Colon (tissue), 2 donors: ENCODE data around the gene IFT81.
"Not testable (repeated sequence)": the region's sequence is repeated elsewhere in the genome, so short reads cannot be mapped to it uniquely, and the experiment has no call there.

Source experiments
- FAIRE-seq: peaks from 2 replicates; lab custom pipeline; 2012; peaks lifted over from hg19 to GRCh38; lab: Jason Lieb, UNC
- donor health status: control.
- donor health status: control.

The IFT81 gene

DNA sequence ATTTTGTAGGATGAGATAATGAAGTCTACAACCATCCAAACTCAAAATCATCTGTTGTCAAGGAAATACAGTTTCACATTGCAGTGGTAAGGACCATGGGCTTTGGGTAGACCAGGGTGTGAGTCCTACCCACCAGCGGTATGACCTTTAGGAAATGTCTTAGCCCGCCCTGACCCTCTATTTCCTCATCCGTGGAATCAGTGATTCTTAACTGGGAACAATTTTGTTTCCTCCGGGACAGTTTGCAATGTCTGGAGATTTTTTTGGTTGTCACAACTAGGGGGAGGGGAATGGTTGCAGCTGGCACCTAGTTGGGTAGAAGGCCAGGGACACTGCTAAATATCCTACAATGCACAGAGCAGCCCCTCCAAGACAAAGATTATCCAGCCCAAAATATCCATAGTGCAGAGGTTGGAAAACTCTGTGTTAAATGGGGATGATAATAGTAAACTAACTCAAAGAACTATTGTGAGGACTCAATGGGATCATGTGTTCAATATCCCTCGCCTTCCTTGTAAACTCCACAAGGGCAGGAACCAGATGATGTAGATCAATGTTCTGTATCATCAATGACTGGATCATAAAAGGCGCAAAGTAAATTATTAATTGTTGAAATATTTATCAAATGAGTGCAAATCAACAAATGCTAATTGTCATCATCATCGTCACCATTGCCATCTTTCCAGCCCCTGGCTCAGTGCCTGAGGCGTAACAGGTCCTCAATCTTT, 15.7 kb upstream of the IFT81 start:
- FAIRE-seq, result no peak

DNA sequence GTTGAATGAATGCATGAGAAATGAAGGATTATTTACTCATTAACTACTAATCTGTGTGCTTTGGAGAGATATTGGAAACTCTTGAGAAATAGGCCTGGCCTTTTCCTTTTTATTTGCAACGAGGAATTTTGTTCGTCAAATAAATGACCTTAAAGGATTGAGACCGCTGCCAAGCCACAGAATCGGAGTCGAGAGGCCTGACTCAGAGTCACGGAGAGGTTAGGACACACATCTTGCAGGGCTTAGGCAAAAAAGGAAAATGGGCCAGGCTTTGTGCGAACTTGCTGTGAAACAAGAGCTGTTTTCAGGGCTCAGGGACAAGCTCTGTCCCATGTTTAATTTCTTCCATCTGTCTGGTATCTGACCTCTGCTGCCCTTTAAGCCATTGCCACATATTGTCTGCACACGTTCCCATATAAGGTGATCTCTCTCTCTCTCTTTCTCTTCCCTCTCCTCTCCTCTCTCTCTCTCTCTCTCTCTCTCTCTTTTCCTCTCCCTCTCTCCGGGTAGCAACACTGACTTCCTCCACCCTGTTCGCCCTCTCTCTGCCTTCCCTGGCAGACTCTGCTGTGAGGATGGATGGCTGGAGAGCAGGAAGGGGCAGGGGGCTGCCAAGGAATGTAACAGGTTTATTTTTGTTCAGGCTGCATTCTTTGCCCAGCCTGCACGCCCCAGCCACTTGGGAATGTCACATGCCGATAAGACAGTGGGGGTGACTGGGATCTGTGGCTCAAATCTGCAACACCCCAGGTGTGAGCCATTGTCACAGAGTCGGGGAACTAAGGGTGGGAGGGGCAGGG, 14.9 kb upstream of the IFT81 start:
- FAIRE-seq, result no peak

DNA sequence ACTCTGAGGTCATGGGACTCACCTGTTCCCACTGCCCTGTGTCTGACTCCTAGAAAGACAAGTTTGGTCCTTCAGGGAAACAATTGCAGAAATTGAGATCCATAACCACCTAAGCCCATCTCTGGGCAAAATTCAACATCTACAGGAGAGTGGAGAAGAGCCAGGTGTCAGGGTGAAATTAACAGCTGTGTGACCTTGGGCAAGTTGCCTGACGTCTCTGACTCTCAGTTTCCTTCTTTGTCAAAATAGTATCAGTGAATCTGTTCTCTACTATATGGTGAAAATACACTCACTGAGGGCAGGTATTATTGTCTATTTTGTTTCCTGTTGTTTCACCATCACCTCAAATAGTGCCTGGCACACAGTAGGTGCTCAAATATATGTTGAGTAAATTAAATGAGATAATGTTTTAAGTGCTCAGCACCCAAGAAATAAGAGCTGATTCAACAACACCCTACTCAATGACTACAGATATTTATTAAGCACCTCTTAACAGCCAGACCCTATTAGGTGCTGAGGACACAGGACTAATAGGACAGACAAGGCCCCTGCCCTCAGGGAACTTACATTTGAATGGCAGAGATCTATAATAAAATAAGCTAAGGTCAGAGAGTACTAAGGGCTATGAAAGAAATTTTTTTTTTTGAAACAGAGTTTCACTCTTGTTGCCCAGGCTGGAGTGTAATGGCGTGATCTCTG, 14.2 kb upstream of the IFT81 start:
- FAIRE-seq, result no peak

DNA sequence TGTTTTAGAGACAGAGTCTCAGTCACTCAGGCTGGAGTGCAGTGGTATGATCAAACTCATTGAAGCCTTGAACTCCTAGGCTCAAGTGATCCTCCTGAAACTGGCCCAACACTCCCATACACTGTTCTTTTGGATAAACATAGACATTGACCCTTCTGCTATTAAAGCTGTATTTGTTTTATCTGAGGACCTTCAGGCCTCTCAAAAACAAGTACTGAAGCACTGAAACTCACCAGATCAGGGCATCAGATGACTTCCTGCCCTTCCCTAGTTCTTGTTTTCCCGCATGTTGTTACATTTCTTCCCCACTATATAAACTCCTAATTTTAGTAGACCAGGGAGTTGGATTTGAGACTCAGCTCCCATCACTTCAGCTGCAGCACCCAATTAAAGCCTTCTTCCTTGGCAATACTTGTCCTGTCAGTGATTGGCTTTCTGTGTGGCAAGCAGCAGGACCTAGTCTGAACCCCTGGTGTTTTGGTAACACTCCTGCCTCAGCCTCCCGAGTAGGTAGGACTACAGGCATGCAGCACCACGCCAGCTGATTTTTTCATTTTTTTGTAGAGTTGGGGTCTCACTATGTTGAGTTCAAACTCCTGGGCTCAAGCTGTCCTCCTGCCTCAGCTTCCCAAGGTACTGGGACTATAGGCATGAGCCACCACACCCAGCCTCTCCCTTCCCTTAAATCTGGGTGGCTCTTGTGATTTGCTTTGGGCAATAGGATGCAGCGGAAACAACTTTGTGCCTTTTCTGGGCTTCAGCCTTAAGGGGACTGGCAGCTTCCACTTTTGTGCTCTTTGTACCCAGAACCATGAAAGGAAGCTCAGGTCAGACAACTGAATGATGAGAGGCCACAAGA, 12.5 kb upstream of the IFT81 start:
- no peak for FAIRE-seq

DNA sequence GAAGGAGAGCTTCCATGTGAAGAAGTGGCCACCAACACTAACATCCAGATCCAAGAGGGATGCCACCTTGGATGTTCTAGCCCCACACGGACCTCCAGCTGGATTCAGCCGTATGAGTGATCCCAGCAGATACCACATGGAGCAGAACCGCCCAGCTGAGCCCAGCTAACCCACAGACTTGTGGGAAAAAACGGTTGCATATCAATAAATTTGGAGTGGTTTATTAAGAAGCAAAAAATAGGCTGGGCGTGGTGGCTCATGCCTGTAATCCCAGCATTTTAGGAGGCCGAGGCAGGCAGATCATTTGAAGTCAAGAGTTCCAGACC, 11.9 kb upstream of the IFT81 start:
- FAIRE-seq, result no peak

DNA sequence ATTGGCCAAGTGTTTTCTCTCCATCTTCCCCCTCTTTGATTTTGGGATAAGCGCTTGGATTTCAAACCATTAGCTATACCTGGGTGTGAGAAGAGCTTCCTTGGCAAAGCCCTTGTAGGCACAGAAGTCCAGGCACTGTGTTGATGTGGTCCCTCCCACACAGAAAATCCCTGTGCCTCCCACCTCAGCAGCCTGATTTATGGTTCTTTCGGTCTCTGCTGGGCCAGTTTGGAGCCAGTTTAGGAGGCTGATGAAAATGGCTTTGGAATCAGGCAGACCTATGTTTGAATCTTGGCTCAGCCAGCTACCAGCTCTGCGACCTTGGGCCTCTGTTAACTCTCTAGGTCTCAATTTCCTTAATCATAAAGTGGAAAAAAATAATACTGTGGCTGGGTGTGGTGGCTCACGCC, 9.6 kb upstream of the IFT81 start:
- FAIRE-seq, result no peak

DNA sequence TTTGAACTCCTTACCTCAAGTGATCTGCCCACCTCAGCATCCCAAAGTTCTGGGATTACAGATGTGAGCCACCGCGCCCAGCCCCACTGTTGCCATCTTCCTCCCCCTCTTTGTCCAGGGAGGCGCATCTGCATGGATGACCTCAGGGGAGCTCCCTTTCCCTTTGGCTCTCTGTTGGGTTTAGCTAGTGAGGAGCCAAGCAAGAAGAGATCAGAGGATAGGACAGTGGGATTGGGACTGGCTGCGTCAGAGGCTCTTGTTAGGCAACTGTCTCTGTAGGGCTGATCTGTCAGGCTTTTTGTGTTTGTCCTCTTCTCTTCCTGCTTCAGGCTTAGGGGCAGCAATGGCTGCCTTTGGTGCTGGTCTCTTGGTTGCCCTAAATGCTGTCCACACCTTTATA, 8.5 kb upstream of the IFT81 start:
- FAIRE-seq, result no peak

DNA sequence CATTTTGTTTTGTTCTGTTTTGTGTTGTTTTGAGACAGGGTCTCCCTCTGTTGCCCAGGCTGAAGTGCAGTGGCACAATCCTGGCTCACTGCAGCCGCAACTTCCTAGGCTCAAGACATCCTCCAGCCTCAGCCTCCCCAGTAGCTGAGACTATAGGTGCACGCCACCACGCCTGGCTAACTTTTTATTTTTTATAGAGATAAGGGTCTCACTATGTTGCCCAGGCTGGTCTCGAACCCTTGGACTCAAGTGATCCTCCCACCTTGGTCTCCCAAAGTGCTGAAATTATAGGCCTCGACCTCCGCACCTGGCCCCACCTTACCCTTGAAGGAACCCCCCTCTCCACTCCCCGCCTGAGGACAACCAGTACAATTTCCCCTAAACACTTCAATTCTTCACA, 7.5 kb upstream of the IFT81 start:
- FAIRE-seq, result no peak

DNA sequence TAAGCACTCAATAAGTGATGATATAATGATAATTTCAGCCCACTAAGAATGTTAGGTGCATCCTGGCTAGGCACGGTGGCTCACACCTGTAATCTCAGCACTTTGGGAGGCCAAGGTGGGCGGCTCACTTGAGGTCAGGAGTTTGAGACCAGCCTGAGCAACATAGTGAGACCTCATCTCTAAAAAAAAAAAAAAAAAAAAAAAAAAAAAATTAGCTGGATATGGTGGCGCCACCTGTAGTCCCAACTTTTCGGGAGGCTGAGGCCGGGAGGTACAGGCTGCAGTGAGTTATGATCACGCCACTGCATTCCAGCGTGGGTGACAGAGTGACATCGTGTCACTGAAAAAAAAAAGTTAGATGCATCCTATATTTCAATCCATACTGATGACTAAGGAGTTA, 6.9 kb upstream of the IFT81 start:
- FAIRE-seq, result not testable (repeated sequence)

DNA sequence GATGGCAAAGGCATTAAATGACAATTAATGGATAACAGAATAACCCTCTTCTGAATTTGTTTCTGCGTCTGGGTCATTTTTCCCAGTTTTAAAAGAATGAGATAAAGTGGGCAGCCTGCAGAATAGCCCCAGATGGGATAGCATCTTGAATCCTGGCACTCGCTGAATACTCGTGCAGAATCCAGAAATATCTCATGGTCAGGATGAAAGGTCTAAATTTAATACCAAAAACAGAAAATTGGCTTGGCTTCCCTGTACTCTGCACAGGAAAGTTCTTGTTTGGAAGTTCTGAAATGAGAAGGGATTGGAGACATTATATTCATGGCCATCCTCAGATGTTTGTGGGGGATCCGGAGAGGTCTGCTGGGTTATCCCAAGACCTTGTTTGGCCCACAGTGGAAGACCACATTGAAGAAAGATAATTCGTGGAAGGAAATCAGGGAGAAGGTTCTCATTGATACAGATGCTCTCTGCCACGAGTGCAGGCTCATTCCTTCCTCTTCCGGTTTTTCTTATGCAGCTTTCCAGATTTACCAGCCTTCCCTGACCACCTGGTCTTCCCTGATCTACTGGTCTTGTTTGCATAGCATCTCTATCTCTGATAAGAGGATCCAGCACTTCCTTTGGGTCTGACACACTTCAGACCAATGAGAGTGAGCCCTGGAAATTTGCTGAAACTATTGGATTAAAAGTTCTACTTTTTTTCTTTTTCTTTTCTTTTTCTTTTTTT, 6.0 kb upstream of the IFT81 start:
- no peak for FAIRE-seq

DNA sequence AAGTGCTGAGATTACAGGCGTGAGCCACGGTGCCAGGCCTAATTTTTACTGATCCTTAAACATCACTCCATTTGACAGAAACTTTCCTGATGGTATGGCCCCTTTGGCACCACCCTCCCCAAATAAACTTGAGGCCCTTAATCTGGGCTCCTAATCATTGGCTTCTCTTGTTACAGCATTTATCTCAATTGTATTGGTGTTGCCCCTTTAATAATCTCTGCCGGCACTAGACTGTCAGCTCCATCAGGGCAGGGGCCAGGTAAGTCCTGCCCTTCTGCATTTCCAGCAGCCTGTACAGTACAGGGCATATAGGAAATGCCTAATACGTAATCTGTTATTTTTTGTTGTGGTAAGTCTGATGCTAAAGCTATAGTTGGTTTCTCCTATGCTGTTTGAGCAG, 1.2 kb upstream of the IFT81 start:
- FAIRE-seq, result no peak

DNA sequence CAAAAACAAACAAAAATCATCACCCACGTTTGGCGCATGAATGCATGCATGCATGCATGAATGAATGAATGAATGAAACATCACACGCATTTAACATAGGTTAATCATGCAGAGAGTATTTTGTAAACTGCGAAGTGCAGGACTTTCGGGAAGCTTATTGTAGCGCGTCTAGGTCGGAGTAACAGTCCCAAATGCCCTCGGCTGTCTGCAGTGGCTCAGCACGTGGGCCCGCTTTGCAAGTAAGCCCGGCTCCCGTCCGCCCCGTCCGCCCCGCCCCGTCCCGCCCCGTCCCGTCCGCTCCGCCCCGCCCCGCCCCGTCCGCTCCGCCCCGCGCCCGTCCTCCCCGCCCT, 263 bp upstream of the IFT81 start:
- no peak for FAIRE-seq

DNA sequence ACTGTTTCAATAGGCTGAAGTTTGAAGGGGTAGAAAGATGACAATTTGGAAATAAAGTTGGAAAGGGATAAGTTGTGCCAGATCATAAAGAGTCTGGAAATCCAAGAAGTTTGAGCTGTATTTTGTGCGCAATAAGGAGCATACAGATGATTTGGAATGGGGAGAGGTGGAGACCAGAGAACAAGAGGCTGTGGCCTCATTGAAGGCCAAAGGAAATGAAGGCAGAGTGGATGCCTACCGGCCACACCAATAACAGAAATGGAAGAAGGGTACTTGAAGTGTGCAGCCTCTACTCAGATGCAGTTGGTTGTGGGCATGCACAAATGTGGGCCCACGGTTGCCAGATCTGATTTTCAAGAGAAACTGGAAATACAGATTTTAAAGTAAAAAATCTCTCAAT, 2.4 kb downstream of the IFT81 start:
- no peak for FAIRE-seq

DNA sequence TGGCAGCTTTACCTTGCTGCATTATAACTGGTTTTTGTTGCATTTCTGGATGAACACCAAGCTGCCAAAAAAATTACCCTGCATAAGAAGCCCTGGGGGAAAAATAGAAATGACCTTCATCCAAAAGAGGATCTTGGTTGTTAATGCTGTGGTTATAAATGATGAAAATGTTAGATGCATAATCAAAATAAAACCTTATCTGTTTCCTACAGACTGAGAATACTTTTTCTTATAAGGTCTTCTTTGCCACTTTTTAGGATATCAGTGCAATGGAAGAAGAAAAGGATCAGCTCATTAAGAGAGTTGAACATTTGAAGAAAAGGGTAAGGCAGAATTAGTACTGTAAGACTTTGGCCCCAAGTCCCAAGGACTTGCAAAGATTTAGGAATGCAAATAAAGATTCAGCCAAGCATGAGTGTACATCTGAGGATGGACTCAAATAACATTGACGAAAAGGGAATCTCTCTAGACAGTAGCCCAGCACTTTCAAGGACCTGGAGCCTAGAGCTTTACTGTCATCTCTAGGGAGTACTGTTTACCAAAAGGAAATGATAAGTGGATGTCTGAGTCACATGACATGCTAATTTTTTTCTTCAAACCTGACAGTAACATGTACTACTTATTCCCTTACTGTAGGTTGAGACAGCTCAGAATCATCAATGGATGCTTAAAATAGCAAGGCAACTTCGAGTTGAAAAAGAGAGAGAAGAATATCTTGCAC, 10.7 kb downstream of the IFT81 start:
- no peak for FAIRE-seq

DNA sequence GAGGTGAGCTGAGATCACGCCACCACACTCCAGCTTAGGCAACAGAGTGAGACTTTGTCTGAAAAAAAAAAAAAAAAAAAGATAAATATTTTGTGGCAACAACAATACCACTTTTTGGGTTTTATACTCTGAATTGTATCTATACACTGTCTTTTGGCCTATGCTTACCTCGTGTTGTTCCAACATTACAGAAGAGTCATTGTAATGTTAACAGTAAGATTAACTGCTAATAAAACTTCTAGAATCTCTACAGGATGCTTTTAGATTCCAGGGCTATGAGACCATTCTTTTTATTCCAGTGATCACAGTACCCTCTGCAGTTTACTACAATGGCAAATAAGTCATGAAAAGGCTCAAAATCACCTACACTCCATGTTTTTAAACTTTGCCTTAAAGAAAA, 11.6 kb downstream of the IFT81 start:
- no peak for FAIRE-seq

DNA sequence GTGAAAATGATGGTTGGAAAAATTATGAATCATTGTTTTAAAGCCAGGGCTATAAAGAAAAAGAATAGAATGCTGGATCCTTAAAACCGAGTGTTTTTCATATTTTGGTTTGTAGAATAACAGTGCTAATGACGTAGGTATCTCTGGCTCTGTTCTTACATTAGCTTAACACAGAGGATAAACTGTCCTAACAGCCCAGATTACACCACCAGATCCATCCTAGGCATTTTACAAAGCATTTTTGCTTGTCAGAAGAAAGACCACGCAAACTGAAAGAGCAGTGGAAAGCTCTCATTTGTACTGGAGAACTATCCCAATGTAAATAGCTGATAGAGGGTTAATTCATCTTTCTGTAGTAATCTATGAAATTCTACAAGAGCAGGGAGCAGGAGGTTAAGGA, 13.6 kb downstream of the IFT81 start:
- FAIRE-seq, result no peak

DNA sequence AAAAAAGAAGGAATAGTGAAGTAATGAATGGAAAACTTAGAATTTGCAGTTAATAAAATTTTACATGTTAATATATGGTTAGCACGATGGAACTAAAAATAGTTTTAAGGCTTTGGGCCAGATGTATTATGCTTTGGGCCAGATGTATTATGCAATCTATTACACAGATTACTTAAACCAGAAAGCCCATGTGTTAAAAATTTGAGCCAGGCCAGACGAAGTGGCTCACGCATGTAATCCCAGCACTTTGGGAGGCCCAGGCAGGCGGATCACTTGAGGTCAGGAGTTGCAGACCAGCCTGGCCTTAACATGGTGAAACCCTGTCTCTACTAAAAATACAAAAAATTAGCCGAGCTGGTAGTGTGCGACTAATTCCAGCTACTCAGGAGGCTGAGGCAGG, 17.2 kb downstream of the IFT81 start:
- no peak for FAIRE-seq

DNA sequence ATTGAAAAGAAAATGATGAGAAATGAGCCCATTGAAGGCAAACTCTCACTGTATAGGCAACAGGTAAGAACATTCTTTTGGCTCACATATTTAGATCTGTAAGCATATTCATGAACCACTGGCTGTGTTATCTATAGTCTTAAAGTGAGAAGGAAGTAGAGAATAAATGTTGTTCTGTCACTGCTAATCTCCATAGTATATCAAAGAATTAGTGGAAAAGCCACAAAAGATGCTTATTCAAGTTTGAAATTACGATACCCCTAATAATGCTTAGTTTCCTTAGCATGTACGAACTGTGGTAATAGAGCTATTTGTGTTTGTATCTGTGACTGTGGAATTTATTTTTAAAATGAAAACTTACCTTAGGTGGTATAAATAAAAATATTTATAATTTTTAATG, 22.8 kb downstream of the IFT81 start:
- FAIRE-seq, result no peak

DNA sequence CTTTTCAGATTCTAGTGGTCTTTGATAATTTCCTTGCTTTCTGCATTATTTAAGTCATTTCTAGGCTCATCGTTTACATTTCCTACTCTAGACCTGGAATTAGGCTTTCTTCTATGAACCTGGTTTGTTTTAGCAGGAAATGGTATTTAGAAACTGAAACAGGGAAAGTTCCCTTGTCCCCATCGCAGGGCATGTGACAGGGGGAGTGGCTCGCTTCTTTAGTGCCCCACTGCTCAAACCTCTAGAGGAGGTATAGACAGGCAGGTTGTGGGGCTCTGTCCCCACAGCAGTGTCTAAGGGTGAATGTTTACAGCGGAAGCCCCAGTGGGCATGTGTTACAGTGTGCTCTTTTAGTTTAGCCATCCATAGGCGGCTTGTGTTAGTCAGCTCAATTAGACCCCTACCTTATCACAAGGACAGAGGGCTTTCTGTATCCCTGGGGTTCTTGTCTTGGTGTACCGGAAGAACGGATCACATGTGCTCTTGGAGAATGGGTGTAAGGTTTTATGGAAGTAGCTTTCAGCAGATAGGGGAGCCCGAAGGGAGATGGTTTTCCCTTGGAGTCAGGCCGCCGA, 25.0 kb downstream of the IFT81 start:
- no peak for FAIRE-seq

DNA sequence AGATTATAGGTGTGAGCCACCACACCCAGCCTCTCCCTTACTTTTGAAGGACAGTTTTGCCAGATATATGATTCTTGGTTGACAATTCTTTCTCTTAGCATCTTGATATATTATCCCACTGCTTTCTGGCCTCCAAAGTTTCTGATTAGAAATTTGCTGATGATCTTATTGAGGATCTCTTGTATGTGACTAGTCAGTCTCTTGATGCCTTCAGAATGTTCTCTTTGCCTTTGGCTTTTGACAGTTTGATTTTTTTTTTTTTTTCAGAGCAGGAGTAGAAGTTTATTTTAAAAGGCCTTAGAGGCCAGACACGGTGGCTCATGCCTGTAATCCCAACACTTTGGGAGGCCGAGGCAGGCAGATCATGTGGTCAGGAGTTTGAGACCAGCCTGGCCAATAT, 32.6 kb downstream of the IFT81 start:
- no peak for FAIRE-seq

DNA sequence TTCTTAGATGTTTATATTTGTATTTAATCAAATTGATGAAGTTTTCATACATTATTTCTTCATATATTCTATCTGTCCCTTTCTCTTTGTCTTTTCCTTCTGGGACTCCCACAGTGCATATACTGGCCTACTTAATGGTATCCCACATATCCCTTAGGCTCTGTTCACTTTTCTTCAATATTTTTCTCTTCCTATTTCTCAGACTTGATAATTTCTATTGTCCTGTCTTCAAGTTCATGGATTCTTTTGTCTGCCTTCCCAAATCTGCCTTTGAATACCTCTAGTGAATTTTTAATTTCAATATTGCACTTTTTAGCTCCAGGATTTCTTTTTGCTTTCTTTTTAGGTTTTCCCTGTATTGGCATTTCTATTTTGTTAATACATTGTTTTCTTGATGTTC, 33.4 kb downstream of the IFT81 start:
- no peak for FAIRE-seq
